A549 (cell line): Measurements from ENCODE around the gene RGPD4.

Experiments used
- EP300 ChIP-seq, 2 experiments: fragments of >200 bp; sonication (Bioruptor Twin); formaldehyde crosslinking; IDR thresholded peaks; 2 replicates in 1 of 2; 3 replicates in 1 of 2; pipeline ENCODE4 v1.6.1; 2016 to 2017
- JUN ChIP-seq, 2 experiments: fragments of >200 bp; sonication (Bioruptor Twin); formaldehyde crosslinking; IDR thresholded peaks; 2 replicates in 1 of 2; 3 replicates in 1 of 2; pipeline ENCODE4 v1.6.1; 2016 to 2017
- KDM5A ChIP-seq: fragments of 200-600 bp; sonication (generic); IDR thresholded peaks from 2 replicates; pipeline ENCODE4 v1.6.1; 2016; ENCODE audit warnings: antibody characterized with exemption, mild to moderate bottlenecking
- PHF8 ChIP-seq: fragments of 200-600 bp; sonication (generic); IDR thresholded peaks from 2 replicates; pipeline ENCODE4 v1.6.1; 2016; ENCODE audit warnings: low read depth, mild to moderate bottlenecking, antibody characterized with exemption, moderate library complexity, borderline replicate concordance
- POLR2A ChIP-seq: IDR thresholded peaks from 2 replicates; pipeline ENCODE4 v1.6.1; 2012; ENCODE audit warnings: mild to moderate bottlenecking, low read length
- POLR2AphosphoS2 ChIP-seq: conservative IDR thresholded peaks from 2 replicates; pipeline ENCODE4 v1.6.1; 2012; ENCODE audit warnings: low read length, improper control_type of control experiment, inconsistent platforms
- RAD21 ChIP-seq, 2 experiments: fragments of >200 bp in 1 of 2; sonication (Bioruptor Twin) in 1 of 2; formaldehyde crosslinking in 1 of 2; IDR thresholded peaks in 1 of 2; conservative IDR thresholded peaks in 1 of 2; 2 replicates in 1 of 2; 3 replicates in 1 of 2; pipeline ENCODE4 v1.6.1; 2012 to 2018; ENCODE audit warnings: inconsistent platforms in 1 of 2
- RCOR1 ChIP-seq: fragments of 150-350 bp; IDR thresholded peaks from 2 replicates; pipeline ENCODE4 v1.6.1; 2014; ENCODE audit warnings: antibody characterized with exemption, low read length, low read depth
- TF ChIP-seq, protein P1 (sequence below): fragments of >200 bp; sonication (Bioruptor Twin); formaldehyde crosslinking; IDR thresholded peaks from 3 replicates; pipeline ENCODE4 v1.5.1; 2016

DNA sequence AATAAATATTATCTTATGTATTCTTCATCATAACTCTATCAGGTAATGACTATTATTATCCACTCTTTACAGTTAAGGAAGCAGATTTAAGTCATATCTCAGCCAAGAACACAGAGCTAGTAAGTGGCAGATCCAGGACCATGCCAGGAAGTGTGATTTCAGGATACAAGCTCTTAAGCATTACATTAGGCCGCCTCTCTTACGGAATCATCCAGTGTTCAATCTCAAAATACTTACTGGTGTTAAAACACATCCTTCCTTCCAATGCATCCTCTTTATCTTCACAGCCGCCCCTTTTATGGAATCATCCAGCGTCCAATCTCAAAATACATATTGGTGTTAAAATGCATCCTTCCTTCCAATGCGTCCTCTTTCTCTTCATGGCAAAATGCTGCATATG is 14.7 kb upstream of the RGPD4 start:
- TF ChIP-seq KDM5A, result no peak
- TF ChIP-seq RCOR1, result no peak
- TF ChIP-seq POLR2AphosphoS2, result no peak
- no peak for TF ChIP-seq POLR2A
- TF ChIP-seq, protein P1, sequence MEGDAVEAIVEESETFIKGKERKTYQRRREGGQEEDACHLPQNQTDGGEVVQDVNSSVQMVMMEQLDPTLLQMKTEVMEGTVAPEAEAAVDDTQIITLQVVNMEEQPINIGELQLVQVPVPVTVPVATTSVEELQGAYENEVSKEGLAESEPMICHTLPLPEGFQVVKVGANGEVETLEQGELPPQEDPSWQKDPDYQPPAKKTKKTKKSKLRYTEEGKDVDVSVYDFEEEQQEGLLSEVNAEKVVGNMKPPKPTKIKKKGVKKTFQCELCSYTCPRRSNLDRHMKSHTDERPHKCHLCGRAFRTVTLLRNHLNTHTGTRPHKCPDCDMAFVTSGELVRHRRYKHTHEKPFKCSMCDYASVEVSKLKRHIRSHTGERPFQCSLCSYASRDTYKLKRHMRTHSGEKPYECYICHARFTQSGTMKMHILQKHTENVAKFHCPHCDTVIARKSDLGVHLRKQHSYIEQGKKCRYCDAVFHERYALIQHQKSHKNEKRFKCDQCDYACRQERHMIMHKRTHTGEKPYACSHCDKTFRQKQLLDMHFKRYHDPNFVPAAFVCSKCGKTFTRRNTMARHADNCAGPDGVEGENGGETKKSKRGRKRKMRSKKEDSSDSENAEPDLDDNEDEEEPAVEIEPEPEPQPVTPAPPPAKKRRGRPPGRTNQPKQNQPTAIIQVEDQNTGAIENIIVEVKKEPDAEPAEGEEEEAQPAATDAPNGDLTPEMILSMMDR, result no peak
- TF ChIP-seq JUN (IDR thresholded peaks at IDR 0.05), result no peak
- TF ChIP-seq PHF8, result no peak
- TF ChIP-seq EP300 (IDR thresholded peaks at IDR 0.05), result no peak
- TF ChIP-seq RAD21 (conservative IDR thresholded peaks at IDR 0.05 in 1 of 2, IDR thresholded peaks at IDR 0.05 in 1 of 2), result no peak
